H1 (cell line): ENCODE results near the gene TSPAN3. TPM values are rescaled to one million over a fixed set of nuclear protein-coding genes. Genes with fewer than 3 reads are reported as not detected.

Experiments used
- CTCF ChIA-PET: fragments of 300-600 bp; sonication (Branson Sonifier 250); formaldehyde crosslinking; loops from one replicate; lab custom pipeline; 2021; ENCODE audit not compliant: partially characterized antibody; lab: Charles Lee
- POLR2A ChIA-PET: fragments of 300-600 bp; sonication (Branson Sonifier 250); formaldehyde crosslinking; loops from one replicate; lab custom pipeline; 2021; ENCODE audit warnings: inconsistent platforms; ENCODE audit not compliant: partially characterized antibody; lab: Charles Lee
- DNase-seq, 2 experiments: peaks; one replicate each; pipeline versions ENCODE4 v3.0.0 to v3.0.0-alpha.2; 2010 to 2022; ENCODE audit warnings: low spot score in 2 of 2, low read depth in 1 of 2, mixed read lengths in 1 of 2
- FAIRE-seq: peaks from 2 replicates; lab custom pipeline; 2011; peaks lifted over from hg19 to GRCh38; lab: Jason Lieb, UNC
- H2AFZ ChIP-seq: 2 replicates; pipeline ENCODE4 v1.8.1; 2012; ENCODE audit warnings: low read length, inconsistent platforms
- H2AK5ac ChIP-seq: 2 replicates; pipeline ENCODE4 v1.6.1; 2013; ENCODE audit warnings: low read depth, low read length
- H2BK120ac ChIP-seq: replicated peaks from 2 replicates; pipeline ENCODE3; 2013; ENCODE audit warnings: low read depth, low read length, inconsistent platforms
- H2BK12ac ChIP-seq: 2 replicates; pipeline ENCODE4 v1.6.1; 2013; ENCODE audit warnings: low read depth, low read length
- H2BK15ac ChIP-seq: 2 replicates; pipeline ENCODE4 v1.6.1; 2013; ENCODE audit warnings: low read length
- H2BK20ac ChIP-seq: 2 replicates; pipeline ENCODE4 v1.6.1; 2013; ENCODE audit warnings: low read length
- H2BK5ac ChIP-seq: 2 replicates; pipeline ENCODE4 v1.6.1; 2013; ENCODE audit warnings: low read depth, low read length
- H3K14ac ChIP-seq: 2 replicates; pipeline ENCODE4 v1.6.1; 2013; ENCODE audit warnings: inconsistent platforms; ENCODE audit not compliant: insufficient read length
- H3K18ac ChIP-seq: 2 replicates; pipeline ENCODE4 v1.6.1; 2013; ENCODE audit warnings: low read length; ENCODE audit errors: extremely low read depth
- H3K23ac ChIP-seq: 2 replicates; pipeline ENCODE4 v1.6.1; 2013; ENCODE audit warnings: inconsistent platforms; ENCODE audit not compliant: insufficient read length
- H3K23me2 ChIP-seq: 2 replicates; pipeline ENCODE4 v1.6.1; 2013; ENCODE audit warnings: low read depth, low read length
- H3K27ac ChIP-seq: 2 replicates; pipeline ENCODE4 v1.6.1; 2011; ENCODE audit warnings: low read depth, low read length, inconsistent platforms
- H3K27me3 ChIP-seq, 4 experiments: replicated peaks in 1 of 4; 1 replicate in 1 of 4; 2 replicates in 3 of 4; pipeline versions ENCODE4 v1.6.1 to v1.8.1; 2011 to 2013; ENCODE audit warnings: low read length in 3 of 4, mild to moderate bottlenecking in 3 of 4, inconsistent platforms in 2 of 4, mixed read lengths in 2 of 4, moderate library complexity in 1 of 4; ENCODE audit not compliant: control insufficient read depth in 3 of 4, insufficient read depth in 3 of 4; ENCODE audit errors: extremely low read depth in 1 of 4
- H3K36me3 ChIP-seq, 4 experiments: 2 replicates each; pipeline versions ENCODE4 v1.6.1 to v1.8.1; 2011 to 2013; ENCODE audit warnings: mild to moderate bottlenecking in 4 of 4, low read length in 3 of 4, moderate library complexity in 2 of 4, control low read depth in 1 of 4, inconsistent platforms in 1 of 4; ENCODE audit not compliant: insufficient read depth in 4 of 4, control insufficient read depth in 2 of 4
- H3K4ac ChIP-seq: replicated peaks from 2 replicates; pipeline ENCODE3; 2013; ENCODE audit warnings: low read length, low read depth, mixed read lengths, inconsistent platforms; ENCODE audit not compliant: insufficient read length
- H3K4me1 ChIP-seq, 4 experiments: replicated peaks in 1 of 4; 1 replicate in 1 of 4; 2 replicates in 3 of 4; pipeline versions ENCODE4 v1.6.1 to v1.8.1; 2011 to 2013; ENCODE audit warnings: low read length in 3 of 4, inconsistent platforms in 2 of 4, mixed read lengths in 1 of 4; ENCODE audit not compliant: insufficient read depth in 4 of 4, control insufficient read depth in 3 of 4
- H3K4me2 ChIP-seq, 2 experiments: 2 replicates each; pipeline versions ENCODE4 v1.6.1 to v1.8.1; 2011 to 2013; ENCODE audit warnings: low read depth in 2 of 2, low read length in 2 of 2, control low read depth in 1 of 2, inconsistent platforms in 1 of 2, mild to moderate bottlenecking in 1 of 2; ENCODE audit not compliant: insufficient read depth in 1 of 2
- H3K4me3 ChIP-seq, 4 experiments: fragments of 200-600, 300-600 bp in 1 of 4; sonication (generic), shearing (Covaris generic), sonication (Bioruptor Twin) in 1 of 4; 2 replicates each; pipeline versions ENCODE4 v1.5.1 to v1.8.1; 2011 to 2016; ENCODE audit warnings: low read length in 4 of 4, low read depth in 3 of 4, control low read depth in 2 of 4, inconsistent platforms in 2 of 4, mild to moderate bottlenecking in 2 of 4, mixed read lengths in 1 of 4, moderate library complexity in 1 of 4; ENCODE audit not compliant: insufficient read depth in 2 of 4; ENCODE audit errors: extremely low read depth in 1 of 4
- H3K56ac ChIP-seq: replicated peaks from 2 replicates; pipeline ENCODE3; 2013; ENCODE audit warnings: low read depth, mild to moderate bottlenecking, mixed read lengths, low read length, inconsistent platforms; ENCODE audit not compliant: insufficient read length
- H3K79me1 ChIP-seq: 2 replicates; pipeline ENCODE4 v1.6.1; 2013; ENCODE audit warnings: low read depth, low read length, control low read depth
- H3K79me2 ChIP-seq, 2 experiments: 2 replicates each; pipeline versions ENCODE4 v1.6.1 to v1.8.1; 2012 to 2013; ENCODE audit warnings: low read length in 2 of 2, mild to moderate bottlenecking in 2 of 2, inconsistent platforms in 1 of 2; ENCODE audit not compliant: insufficient read depth in 2 of 2, control insufficient read depth in 1 of 2
- H3K9ac ChIP-seq, 4 experiments: replicated peaks in 1 of 4; 1 replicate in 1 of 4; 2 replicates in 3 of 4; pipeline versions ENCODE4 v1.6.1 to v1.8.1; 2011 to 2013; ENCODE audit warnings: low read depth in 3 of 4, low read length in 3 of 4, control low read depth in 2 of 4, mild to moderate bottlenecking in 2 of 4, moderate library complexity in 2 of 4, inconsistent platforms in 1 of 4; ENCODE audit errors: extremely low read depth in 1 of 4
- H3K9me3 ChIP-seq, 2 experiments: 2 replicates each; pipeline versions ENCODE4 v1.6.1 to v1.8.1; 2012 to 2013; ENCODE audit warnings: mild to moderate bottlenecking in 2 of 2, moderate library complexity in 2 of 2, control low read depth in 1 of 2, inconsistent platforms in 1 of 2, low read depth in 1 of 2, low read length in 1 of 2, mixed read lengths in 1 of 2; ENCODE audit not compliant: insufficient read depth in 2 of 2
- H4K20me1 ChIP-seq, 2 experiments: replicated peaks in 1 of 2; 2 replicates each; pipeline versions ENCODE3 to v1.8.1; 2011 to 2013; ENCODE audit warnings: inconsistent platforms in 2 of 2, low read length in 2 of 2, mild to moderate bottlenecking in 1 of 2; ENCODE audit not compliant: insufficient read depth in 2 of 2, control insufficient read depth in 1 of 2
- H4K5ac ChIP-seq: 2 replicates; pipeline ENCODE4 v1.6.1; 2013; ENCODE audit warnings: low read length, low read depth, mixed read lengths, inconsistent platforms; ENCODE audit not compliant: insufficient read length
- H4K8ac ChIP-seq: 2 replicates; pipeline ENCODE4 v1.8.0; 2013; ENCODE audit warnings: mild to moderate bottlenecking, moderate library complexity, low read length, inconsistent platforms; ENCODE audit not compliant: insufficient read depth; ENCODE audit errors: extremely low read depth
- H4K91ac ChIP-seq: replicated peaks from 2 replicates; pipeline ENCODE3; 2013; ENCODE audit warnings: low read length, mixed read lengths, inconsistent platforms; ENCODE audit not compliant: insufficient read length
- MAFK ChIP-seq: IDR thresholded peaks from 2 replicates; pipeline ENCODE4 v1.6.1; 2012; ENCODE audit warnings: low read depth, mild to moderate bottlenecking, improper control_type of control experiment, low read length
- SIN3A ChIP-seq, 2 experiments: IDR thresholded peaks in 1 of 2; conservative IDR thresholded peaks in 1 of 2; 2 replicates each; pipeline ENCODE4 v1.6.1; 2011 to 2012; ENCODE audit warnings: low read length in 2 of 2, improper control_type of control experiment in 1 of 2, low read depth in 1 of 2, mild to moderate bottlenecking in 1 of 2
- WGBS, 2 experiments: shearing (Covaris generic) in 1 of 2; methylation state at CpG; one replicate each; pipeline versions ENCODE4 v1.1.6 to v1.1.7; 2013 to 2015; ENCODE audit warnings: low lambda C conversion rate in 2 of 2, mixed read lengths in 2 of 2, inconsistent platforms in 1 of 2, low coverage in 1 of 2, missing lambda C conversion rate in 1 of 2; ENCODE audit not compliant: insufficient replicate concordance in 2 of 2, insufficient coverage in 1 of 2, insufficient read length in 1 of 2; ENCODE audit errors: extremely low coverage in 1 of 2, missing lambda C conversion rate in 1 of 2; 5-methylcytosine and 5-hydroxymethylcytosine counted together
- polyA plus RNA-seq, 7 experiments: library from polyadenylated mRNA; depleted of rRNA in 3 of 7; stranded (reverse) in 5 of 7; unstranded in 2 of 7; fragments of >200 nt in 5 of 7; fragments of 200-250 nt in 2 of 7; gene quantifications; 1 replicate in 5 of 7; 2 replicates in 1 of 7; 4 replicates in 1 of 7; pipeline versions ENCODE4 v1.2.1 to v1.2.3, GENCODE V29; 2011 to 2013; ENCODE audit warnings: missing spikeins in 2 of 7, mixed read lengths in 2 of 7
- total RNA-seq: library from RNA; stranded (reverse); fragmentation: NEBNext Ultra II Directional; extraction: Animal tissue kit (Norgen Biotek cat#: 25700); gene quantifications from 2 replicates; pipeline ENCODE4 v1.2.1, GENCODE V29; 2021
- TF ChIP-seq, protein P1 (sequence below), 3 experiments: IDR thresholded peaks; 1 replicate in 2 of 3; 2 replicates in 1 of 3; pipeline versions ENCODE4 v1.5.1 to v1.6.1; 2011; ENCODE audit warnings: low read length in 3 of 3, mild to moderate bottlenecking in 3 of 3, inconsistent platforms in 2 of 3, low read depth in 1 of 3, moderate library complexity in 1 of 3; ENCODE audit not compliant: insufficient read depth in 1 of 3; ENCODE audit errors: control extremely low read depth in 1 of 3

Gene TSPAN3
- total and polyA plus RNA-seq, 2 of the 8 experiments (the other 6 are each of a cell fraction or from before 2014, with no cell fraction given) = 107 to 238 TPM

DNA sequence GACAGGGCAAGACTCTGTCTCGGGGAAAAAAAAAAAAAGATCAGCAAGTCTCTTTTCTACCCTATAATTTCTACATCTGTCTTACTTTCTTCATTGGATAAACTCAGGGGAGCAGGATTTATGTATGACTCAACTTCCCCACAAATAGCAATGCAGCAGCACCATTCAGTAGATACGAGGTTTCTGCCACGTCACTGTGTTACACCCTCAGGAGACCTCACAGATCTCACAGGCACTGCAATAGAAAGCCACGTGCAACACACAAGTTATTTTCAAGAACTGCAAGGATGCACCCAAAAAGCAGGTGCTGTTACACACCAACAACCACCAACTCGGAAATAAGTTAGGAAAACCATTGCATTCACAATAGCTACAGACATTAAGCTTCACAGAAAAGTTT is 30.2 kb downstream of the TSPAN3 start:
- CTCF ChIA-PET = interaction anchor here (1.1 kb wide), 1 partner anchor 10 kb away, joined by 3 read pairs; no protein-coding TSS in a partner anchor
- WGBS, 2 experiments = 97% methylated on average over 4 of the region's 5 CpGs; no CpG with 5 or more reads in 1 of the 2 experiments
- FAIRE-seq = no peak

More for the DNA sequence above, 30.2 kb downstream of the TSPAN3 start:
- no peak overlapping the region for H3K4me2 ChIP-seq
- H3K4me3 ChIP-seq = no peak overlapping the region
- H4K8ac ChIP-seq = no peak overlapping the region
- H4K5ac ChIP-seq = no peak overlapping the region
- no peaks in the 10 kb centered on the region for H3K79me1 ChIP-seq
- H2BK12ac ChIP-seq = no peak overlapping the region
- no peak overlapping the region for H3K23ac ChIP-seq
- TF ChIP-seq, protein P1, sequence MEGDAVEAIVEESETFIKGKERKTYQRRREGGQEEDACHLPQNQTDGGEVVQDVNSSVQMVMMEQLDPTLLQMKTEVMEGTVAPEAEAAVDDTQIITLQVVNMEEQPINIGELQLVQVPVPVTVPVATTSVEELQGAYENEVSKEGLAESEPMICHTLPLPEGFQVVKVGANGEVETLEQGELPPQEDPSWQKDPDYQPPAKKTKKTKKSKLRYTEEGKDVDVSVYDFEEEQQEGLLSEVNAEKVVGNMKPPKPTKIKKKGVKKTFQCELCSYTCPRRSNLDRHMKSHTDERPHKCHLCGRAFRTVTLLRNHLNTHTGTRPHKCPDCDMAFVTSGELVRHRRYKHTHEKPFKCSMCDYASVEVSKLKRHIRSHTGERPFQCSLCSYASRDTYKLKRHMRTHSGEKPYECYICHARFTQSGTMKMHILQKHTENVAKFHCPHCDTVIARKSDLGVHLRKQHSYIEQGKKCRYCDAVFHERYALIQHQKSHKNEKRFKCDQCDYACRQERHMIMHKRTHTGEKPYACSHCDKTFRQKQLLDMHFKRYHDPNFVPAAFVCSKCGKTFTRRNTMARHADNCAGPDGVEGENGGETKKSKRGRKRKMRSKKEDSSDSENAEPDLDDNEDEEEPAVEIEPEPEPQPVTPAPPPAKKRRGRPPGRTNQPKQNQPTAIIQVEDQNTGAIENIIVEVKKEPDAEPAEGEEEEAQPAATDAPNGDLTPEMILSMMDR (IDR thresholded peaks at IDR 0.05; ENCODE audit: control extremely low read depth in 1 of 3, insufficient read depth in 1 of 3, low read depth in 1 of 3, low read length in 3 of 3) = no peak
- TF ChIP-seq SIN3A (conservative IDR thresholded peaks at IDR 0.05 in 1 of 2, IDR thresholded peaks at IDR 0.05 in 1 of 2; ENCODE audit: low read depth in 1 of 2, low read length in 2 of 2) (no peak), MAFK (no peak)
- POLR2A ChIA-PET = no interaction called here
- H3K36me3 ChIP-seq = peaks cover 0 to 19% (median 8%) of the 10 kb centered on the region in 4 experiments; a peak in 7 of 8 replicates
- no peak overlapping the region for H2AK5ac ChIP-seq
- no peaks in the 10 kb centered on the region for H3K4me1 ChIP-seq
- no peak overlapping the region for H2BK5ac ChIP-seq
- DNase-seq = no peak
- H2BK20ac ChIP-seq = no peak overlapping the region
- H3K27me3 ChIP-seq = no peaks in the 10 kb centered on the region
- H2AFZ ChIP-seq = no peak overlapping the region
- H3K14ac ChIP-seq = no peak overlapping the region
- no peak overlapping the region for H3K18ac ChIP-seq
- H3K23me2 ChIP-seq = no peaks in the 10 kb centered on the region
- H2BK15ac ChIP-seq = no peak overlapping the region
- H3K27ac ChIP-seq = no peak overlapping the region
- H3K79me2 ChIP-seq = no peaks in the 10 kb centered on the region
- no peak overlapping the region for H3K56ac ChIP-seq
- no peak overlapping the region for H3K4ac ChIP-seq
- no peak overlapping the region for H3K9ac ChIP-seq
- no peak overlapping the region for H2BK120ac ChIP-seq
- H4K20me1 ChIP-seq = peaks cover 0 to 4% of the 10 kb centered on the region in 2 experiments
- H3K9me3 ChIP-seq = peaks cover 0 to 12% of the 10 kb centered on the region in 2 experiments; a peak in 1 of 4 replicates
- no peak overlapping the region for H4K91ac ChIP-seq
